Liver (tissue), 9 donors: Measurements from ENCODE around the gene FECH. TPM values are rescaled to one million over a fixed set of nuclear protein-coding genes. Genes with fewer than 3 reads are reported as not detected.

Experiments used
- DNase-seq: peaks from one replicate; pipeline ENCODE4 v3.0.0-alpha.2; 2017; ENCODE audit warnings: low spot score
- H3K27ac ChIP-seq, 2 donors: one replicate each; pipeline ENCODE4 v1.7.0; 2013; ENCODE audit warnings: inconsistent platforms in 2 of 2, low read length in 2 of 2, control low read depth in 1 of 2, low read depth in 1 of 2, mild to moderate bottlenecking in 1 of 2
- H3K27me3 ChIP-seq, 4 donors: one replicate each; pipeline versions ENCODE4 v1.6.1 to v1.7.0; 2013; ENCODE audit warnings: low read length in 3 of 4, inconsistent platforms in 1 of 4, mild to moderate bottlenecking in 1 of 4, moderate library complexity in 1 of 4; ENCODE audit not compliant: control insufficient read depth in 4 of 4, insufficient read depth in 4 of 4
- H3K36me3 ChIP-seq, 4 donors: one replicate each; pipeline versions ENCODE4 v1.6.1 to v1.7.0; 2013; ENCODE audit warnings: low read length in 3 of 4, mild to moderate bottlenecking in 3 of 4, low read depth in 1 of 4, moderate library complexity in 1 of 4; ENCODE audit not compliant: control insufficient read depth in 4 of 4, insufficient read depth in 3 of 4
- H3K4me1 ChIP-seq, 4 donors: one replicate each; pipeline versions ENCODE4 v1.6.1 to v1.7.0; 2013; ENCODE audit warnings: low read length in 3 of 4, mild to moderate bottlenecking in 3 of 4, moderate library complexity in 1 of 4; ENCODE audit not compliant: control insufficient read depth in 4 of 4, insufficient read depth in 4 of 4
- H3K4me3 ChIP-seq, 3 donors: one replicate each; pipeline versions ENCODE4 v1.6.1 to v1.7.0; 2013; ENCODE audit warnings: low read length in 3 of 3, control low read depth in 1 of 3, low read depth in 1 of 3, mild to moderate bottlenecking in 1 of 3
- H3K9ac ChIP-seq, 2 donors: one replicate each; pipeline ENCODE4 v1.7.0; 2013; ENCODE audit warnings: low read length in 2 of 2, mild to moderate bottlenecking in 2 of 2, moderate library complexity in 2 of 2, control low read depth in 1 of 2, low read depth in 1 of 2
- H3K9me3 ChIP-seq, 4 donors: one replicate each; pipeline versions ENCODE4 v1.6.1 to v1.7.0; 2013; ENCODE audit warnings: low read length in 3 of 4; ENCODE audit not compliant: control insufficient read depth in 4 of 4
- ATF3 ChIP-seq: IDR thresholded peaks from 2 replicates; pipeline ENCODE4 v1.6.1; 2016; ENCODE audit warnings: antibody characterized with exemption
- EGR1 ChIP-seq, 2 donors: IDR thresholded peaks; 2 replicates each; pipeline ENCODE4 v1.6.1; 2016 to 2018; ENCODE audit warnings: antibody characterized with exemption in 2 of 2, low read depth in 2 of 2
- FOXA1 ChIP-seq: IDR thresholded peaks from 2 replicates; pipeline ENCODE4 v1.6.1; 2016; ENCODE audit warnings: antibody characterized with exemption
- GABPA ChIP-seq, 2 donors: IDR thresholded peaks in 1 of 2; conservative IDR thresholded peaks in 1 of 2; 2 replicates each; pipeline ENCODE4 v1.6.1; 2016; ENCODE audit warnings: antibody characterized with exemption in 2 of 2, mild to moderate bottlenecking in 1 of 2, moderate library complexity in 1 of 2
- HNF4G ChIP-seq: IDR thresholded peaks from 2 replicates; pipeline ENCODE4 v1.6.1; 2016; ENCODE audit warnings: antibody characterized with exemption
- JUND ChIP-seq, 2 donors: IDR thresholded peaks; 2 replicates each; pipeline ENCODE4 v1.6.1; 2016; ENCODE audit warnings: antibody characterized with exemption in 2 of 2
- NR2F2 ChIP-seq: IDR thresholded peaks from 2 replicates; pipeline ENCODE4 v1.6.1; 2016; ENCODE audit warnings: antibody characterized with exemption
- RAD21 ChIP-seq, 2 donors: IDR thresholded peaks; 2 replicates each; pipeline ENCODE4 v1.6.1; 2016; ENCODE audit warnings: antibody characterized with exemption in 2 of 2, mild to moderate bottlenecking in 2 of 2
- REST ChIP-seq: IDR thresholded peaks from 2 replicates; pipeline ENCODE4 v1.6.1; 2016; ENCODE audit warnings: antibody characterized with exemption, mild to moderate bottlenecking
- RXRA ChIP-seq, 2 donors: IDR thresholded peaks; 2 replicates each; pipeline ENCODE4 v1.6.1; 2017 to 2018; ENCODE audit warnings: antibody characterized with exemption in 2 of 2, mild to moderate bottlenecking in 1 of 2
- SP1 ChIP-seq: IDR thresholded peaks from 2 replicates; pipeline ENCODE4 v1.6.1; 2018; ENCODE audit warnings: antibody characterized with exemption, mild to moderate bottlenecking
- TAF1 ChIP-seq: conservative IDR thresholded peaks from 2 replicates; pipeline ENCODE4 v1.6.1; 2016; ENCODE audit warnings: antibody characterized with exemption, mild to moderate bottlenecking
- WGBS: extraction: QIAGEN DNeasy Blood & Tissue Kit; methylation state at CpG from one replicate; pipeline ENCODE4 v1.1.7; 2013; 5-methylcytosine and 5-hydroxymethylcytosine counted together
- polyA plus RNA-seq, 2 donors: library from polyadenylated mRNA; stranded (reverse) in 1 of 2; unstranded in 1 of 2; fragments of 200-250 nt in 1 of 2; fragments of >200 nt in 1 of 2; fragmentation: Nextera tagmentation in 1 of 2; extraction: Ambion mirVana in 1 of 2; gene quantifications; one replicate each; pipeline versions ENCODE4 v1.2.1 to v1.2.3, GENCODE V29; 2013 to 2015
- total RNA-seq, 2 donors: library from RNA; depleted of rRNA; stranded (reverse); fragments of >200 nt; gene quantifications; one replicate each; pipeline ENCODE4 v1.2.3, GENCODE V29; 2014
- TF ChIP-seq, protein P1 (sequence below): IDR thresholded peaks from 2 replicates; pipeline ENCODE4 v1.6.1; 2016; ENCODE audit warnings: antibody characterized with exemption
- TF ChIP-seq, protein P2 (sequence below): IDR thresholded peaks from 2 replicates; pipeline ENCODE4 v1.6.1; 2016; ENCODE audit warnings: antibody characterized with exemption
- TF ChIP-seq, protein P3 (sequence below): fragments of 150-350 bp; IDR thresholded peaks from 2 replicates; pipeline ENCODE4 v1.5.1; 2017; ENCODE audit warnings: improper control_type of control experiment, low read depth, low read length; ENCODE audit not compliant: missing input control
- donor health status: healthy.
- donor health status: healthy.
- donor health status: healthy.
- donor health status: healthy.
- donor health status: healthy.

FECH gene
- total and polyA plus RNA-seq, 4 donors = 13.8 to 1,262 (median 42.1) TPM

- Histone ChIP-seq H3K36me3 (peaks cover 0 to 4% (median 0%) of the 10 kb centered on the region in 4 donors), H3K9ac (peak overlapping the region; percentile 47 to 64), H3K27ac (peak overlapping the region; percentile 71 to 78), H3K4me3 (peak overlapping the region; percentile 77 to 81 (median 79)), H3K4me1 (peaks cover 0 to 14% (median 13%) of the 10 kb centered on the region in 4 donors), H3K27me3 (no peaks in the 10 kb centered on the region), H3K9me3 (no peaks in the 10 kb centered on the region)
- WGBS = 19% methylated on average over 8 of the region's 8 CpGs
- TF ChIP-seq FOXA1 = no peak
- no peak for TF ChIP-seq RXRA (IDR thresholded peaks at IDR 0.05)
- TF ChIP-seq ATF3 = no peak
- TF ChIP-seq NR2F2 = no peak
- DNase-seq = no peak
These were observed 649 bp downstream of the FECH start for GRCh38 chr18:57585855-57586250.

GRCh38 chr18:57585421-57585820 lies 1.1 kb downstream of the FECH start:
- H3K27ac ChIP-seq = no peak overlapping the region
- no peaks in the 10 kb centered on the region for H3K27me3 ChIP-seq

DNA sequence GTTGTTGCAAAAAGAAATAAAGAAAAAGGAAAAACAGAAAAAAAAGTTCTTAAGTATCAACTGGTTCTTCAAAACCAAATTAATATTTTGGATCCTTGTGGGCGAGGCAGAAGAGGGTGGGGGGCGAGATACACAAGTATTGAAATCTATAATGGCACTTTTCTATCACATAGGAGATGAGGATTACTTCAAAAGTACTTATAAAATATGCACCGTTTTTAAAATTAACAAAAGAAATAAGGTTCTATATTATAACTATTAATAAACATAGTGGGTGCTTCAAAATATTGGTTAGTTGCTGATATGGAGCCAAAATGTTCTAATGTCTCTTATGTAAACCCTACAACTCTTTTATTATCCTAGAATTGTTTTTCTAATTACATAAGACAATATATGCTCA lies 2.1 kb downstream of the FECH start:
- no peak overlapping the region for H3K4me3 ChIP-seq
- no peaks in the 10 kb centered on the region for H3K27me3 ChIP-seq
- H3K27ac ChIP-seq = no peak overlapping the region
- no peak overlapping the region for H3K9ac ChIP-seq
- no peaks in the 10 kb centered on the region for H3K9me3 ChIP-seq
- H3K36me3 ChIP-seq = peaks cover 0 to 5% (median 0%) of the 10 kb centered on the region in 4 donors
- no peak for DNase-seq
- 97% methylated on average over 3 of the region's 3 CpGs for WGBS
- peaks cover 0 to 14% (median 13%) of the 10 kb centered on the region in 4 donors for H3K4me1 ChIP-seq
- no peak for TF ChIP-seq NR2F2
- TF ChIP-seq RAD21 (IDR thresholded peaks at IDR 0.05) = no peak
- no peak for TF ChIP-seq JUND (IDR thresholded peaks at IDR 0.05)
- TF ChIP-seq SP1 = no peak
- no peak for TF ChIP-seq HNF4G
- TF ChIP-seq FOXA1 = no peak
- TF ChIP-seq RXRA (IDR thresholded peaks at IDR 0.05) = no peak
- TF ChIP-seq TAF1 = no peak
- TF ChIP-seq, protein P1, sequence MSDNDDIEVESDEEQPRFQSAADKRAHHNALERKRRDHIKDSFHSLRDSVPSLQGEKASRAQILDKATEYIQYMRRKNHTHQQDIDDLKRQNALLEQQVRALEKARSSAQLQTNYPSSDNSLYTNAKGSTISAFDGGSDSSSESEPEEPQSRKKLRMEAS = no peak
- no peak for TF ChIP-seq REST
- no peak for TF ChIP-seq ATF3
- no peak for TF ChIP-seq EGR1 (IDR thresholded peaks at IDR 0.05; ENCODE audit: low read depth in 2 of 2)

More at GRCh38 chr18:57585421-57585820, 1.1 kb downstream of the FECH start:
- no peak for TF ChIP-seq TAF1
- no peak for TF ChIP-seq ATF3
- TF ChIP-seq, protein P2, sequence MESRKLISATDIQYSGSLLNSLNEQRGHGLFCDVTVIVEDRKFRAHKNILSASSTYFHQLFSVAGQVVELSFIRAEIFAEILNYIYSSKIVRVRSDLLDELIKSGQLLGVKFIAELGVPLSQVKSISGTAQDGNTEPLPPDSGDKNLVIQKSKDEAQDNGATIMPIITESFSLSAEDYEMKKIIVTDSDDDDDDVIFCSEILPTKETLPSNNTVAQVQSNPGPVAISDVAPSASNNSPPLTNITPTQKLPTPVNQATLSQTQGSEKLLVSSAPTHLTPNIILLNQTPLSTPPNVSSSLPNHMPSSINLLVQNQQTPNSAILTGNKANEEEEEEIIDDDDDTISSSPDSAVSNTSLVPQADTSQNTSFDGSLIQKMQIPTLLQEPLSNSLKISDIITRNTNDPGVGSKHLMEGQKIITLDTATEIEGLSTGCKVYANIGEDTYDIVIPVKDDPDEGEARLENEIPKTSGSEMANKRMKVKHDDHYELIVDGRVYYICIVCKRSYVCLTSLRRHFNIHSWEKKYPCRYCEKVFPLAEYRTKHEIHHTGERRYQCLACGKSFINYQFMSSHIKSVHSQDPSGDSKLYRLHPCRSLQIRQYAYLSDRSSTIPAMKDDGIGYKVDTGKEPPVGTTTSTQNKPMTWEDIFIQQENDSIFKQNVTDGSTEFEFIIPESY = no peak
- TF ChIP-seq, protein P3, sequence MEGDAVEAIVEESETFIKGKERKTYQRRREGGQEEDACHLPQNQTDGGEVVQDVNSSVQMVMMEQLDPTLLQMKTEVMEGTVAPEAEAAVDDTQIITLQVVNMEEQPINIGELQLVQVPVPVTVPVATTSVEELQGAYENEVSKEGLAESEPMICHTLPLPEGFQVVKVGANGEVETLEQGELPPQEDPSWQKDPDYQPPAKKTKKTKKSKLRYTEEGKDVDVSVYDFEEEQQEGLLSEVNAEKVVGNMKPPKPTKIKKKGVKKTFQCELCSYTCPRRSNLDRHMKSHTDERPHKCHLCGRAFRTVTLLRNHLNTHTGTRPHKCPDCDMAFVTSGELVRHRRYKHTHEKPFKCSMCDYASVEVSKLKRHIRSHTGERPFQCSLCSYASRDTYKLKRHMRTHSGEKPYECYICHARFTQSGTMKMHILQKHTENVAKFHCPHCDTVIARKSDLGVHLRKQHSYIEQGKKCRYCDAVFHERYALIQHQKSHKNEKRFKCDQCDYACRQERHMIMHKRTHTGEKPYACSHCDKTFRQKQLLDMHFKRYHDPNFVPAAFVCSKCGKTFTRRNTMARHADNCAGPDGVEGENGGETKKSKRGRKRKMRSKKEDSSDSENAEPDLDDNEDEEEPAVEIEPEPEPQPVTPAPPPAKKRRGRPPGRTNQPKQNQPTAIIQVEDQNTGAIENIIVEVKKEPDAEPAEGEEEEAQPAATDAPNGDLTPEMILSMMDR = no peak
- TF ChIP-seq, protein P1 = no peak
- no peak for TF ChIP-seq GABPA (IDR thresholded peaks at IDR 0.05 in 1 of 2, conservative IDR thresholded peaks at IDR 0.05 in 1 of 2)
- Histone ChIP-seq H3K9me3 (no peaks in the 10 kb centered on the region), H3K4me1 (peaks cover 0 to 14% (median 13%) of the 10 kb centered on the region in 4 donors), H3K36me3 (peaks cover 0 to 4% (median 0%) of the 10 kb centered on the region in 4 donors), H3K4me3 (peak overlapping the region in 2 of 3 donors; percentile 79 to 81), H3K9ac (peak overlapping the region in 1 of 2 donors; percentile 64)
- no peak for DNase-seq
- 71% methylated on average over 9 of the region's 9 CpGs for WGBS
